Natural killer cell (primary cell): ENCODE data around the gene APBA2. TPM values are rescaled to one million over a fixed set of nuclear protein-coding genes. Genes with fewer than 3 reads are reported as not detected.

Source experiments
- ATAC-seq, 3 donors: fragments of 150-1000 bp in 2 of 3; fragments of 200-7000 bp in 1 of 3; cut with Tn5 transposase; 1 replicate in 1 of 3; 2 replicates in 2 of 3; pipeline ENCODE4 v1.10.0; 2021; ENCODE audit warnings: mild to moderate bottlenecking in 2 of 3, moderate library complexity in 2 of 3
- DNase-seq, 2 donors: peaks; one replicate each; pipeline versions ENCODE4 v3.0.0 to v3.0.0-alpha.2; 2013 to 2021; ENCODE audit warnings: mixed read lengths in 1 of 2
- H3K27ac ChIP-seq: one replicate; pipeline ENCODE4 v1.5.1; 2013; ENCODE audit warnings: mild to moderate bottlenecking, low read length
- H3K27me3 ChIP-seq: one replicate; pipeline ENCODE4 v1.6.1; 2013; ENCODE audit warnings: low read length; ENCODE audit not compliant: control insufficient read depth, insufficient read depth
- H3K36me3 ChIP-seq: one replicate; pipeline ENCODE4 v1.6.1; 2013; ENCODE audit warnings: low read length; ENCODE audit not compliant: control insufficient read depth, insufficient read depth
- H3K4me1 ChIP-seq: one replicate; pipeline ENCODE4 v1.6.1; 2013; ENCODE audit warnings: low read length; ENCODE audit not compliant: control insufficient read depth, insufficient read depth
- H3K4me3 ChIP-seq: one replicate; pipeline ENCODE4 v1.5.1; 2013; ENCODE audit warnings: low read length
- H3K9me3 ChIP-seq: one replicate; pipeline ENCODE4 v1.6.1; 2013; ENCODE audit warnings: low read length; ENCODE audit not compliant: control insufficient read depth, insufficient read depth
- H3K27ac Mint-ChIP-seq, 2 donors: one replicate each; pipeline ENCODE4 v1.8.0; 2022; ENCODE audit warnings: mild to moderate bottlenecking in 2 of 2, mixed read lengths in 2 of 2, moderate library complexity in 1 of 2
- H3K27me3 Mint-ChIP-seq, 2 donors: one replicate each; pipeline ENCODE4 v1.8.0; 2022; ENCODE audit warnings: low read depth in 2 of 2, mixed read lengths in 2 of 2
- H3K36me3 Mint-ChIP-seq: one replicate; pipeline ENCODE4 v1.8.0; 2022; ENCODE audit warnings: mixed read lengths
- H3K4me1 Mint-ChIP-seq, 2 donors: one replicate each; pipeline ENCODE4 v1.8.0; 2022; ENCODE audit warnings: mixed read lengths in 2 of 2
- H3K4me3 Mint-ChIP-seq: one replicate; pipeline ENCODE4 v1.8.0; 2022; ENCODE audit warnings: mild to moderate bottlenecking, moderate library complexity, mixed read lengths
- H3K9me3 Mint-ChIP-seq, 2 donors: one replicate each; pipeline ENCODE4 v1.8.0; 2022; ENCODE audit warnings: mixed read lengths in 2 of 2
- WGBS: methylation state at CpG from one replicate; pipeline ENCODE4 v1.1.7; 2013; ENCODE audit warnings: missing lambda C conversion rate; ENCODE audit not compliant: insufficient coverage; 5-methylcytosine and 5-hydroxymethylcytosine counted together
- intact Hi-C: fragments of 100-400 bp; cut with micrococcal nuclease; formaldehyde crosslinking; loops from one replicate; pipeline ENCODE4 v1.14.2; 2022
- total RNA-seq, 4 donors: library from RNA; stranded (reverse); fragments of 120-200 nt in 1 of 4; gene quantifications; one replicate each; pipeline versions ENCODE4 v1.2.3 to v1.2.4, GENCODE V29; 2013 to 2022
- TF ChIP-seq, protein P1 (sequence below): fragments of 200-600 bp; IDR thresholded peaks from one replicate; pipeline ENCODE4 v1.8.0; 2022; ENCODE audit warnings: antibody characterized with exemption

Gene APBA2
- total RNA-seq, 3 donors from 2014 or later (not counting 1 experiment from before 2014, with no cell fraction given): 96.4 to 119 (median 97.9) TPM

DNA sequence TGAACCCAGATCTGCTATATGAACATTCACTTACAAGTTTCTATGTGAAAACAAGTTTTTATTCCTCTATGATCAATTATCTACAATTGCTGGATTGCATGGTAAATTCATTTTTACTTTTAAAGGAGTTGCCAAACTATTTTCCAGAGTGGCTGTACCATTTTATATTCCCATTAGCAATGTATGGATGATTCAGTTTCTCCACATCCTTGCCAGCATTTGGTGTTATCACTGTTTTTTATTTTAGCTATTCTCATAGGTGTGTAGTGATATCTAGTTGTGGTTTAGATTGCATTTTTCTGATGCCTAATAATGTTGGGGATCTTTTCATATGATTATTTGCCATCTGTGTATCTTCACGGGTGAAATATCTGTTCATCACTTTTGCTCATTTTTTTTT, 78.3 kb downstream of the APBA2 start:
- peaks cover 43 to 56% of the 10 kb centered on the region in 2 donors for H3K4me1 Mint-ChIP-seq
- no peaks in the 10 kb centered on the region for H3K36me3 Mint-ChIP-seq
- Histone ChIP-seq H3K27me3 (no peaks in the 10 kb centered on the region), H3K4me1 (no peaks in the 10 kb centered on the region), H3K4me3 (no peak overlapping the region), H3K36me3 (no peaks in the 10 kb centered on the region), H3K27ac (no peak overlapping the region), H3K9me3 (no peaks in the 10 kb centered on the region)
- H3K27me3 Mint-ChIP-seq: no peaks in the 10 kb centered on the region
- intact Hi-C loops: no loop called here
- WGBS: 94% methylated on average over 1 of the region's 1 CpG
- no peaks in the 10 kb centered on the region for H3K9me3 Mint-ChIP-seq
- TF ChIP-seq, protein P1, sequence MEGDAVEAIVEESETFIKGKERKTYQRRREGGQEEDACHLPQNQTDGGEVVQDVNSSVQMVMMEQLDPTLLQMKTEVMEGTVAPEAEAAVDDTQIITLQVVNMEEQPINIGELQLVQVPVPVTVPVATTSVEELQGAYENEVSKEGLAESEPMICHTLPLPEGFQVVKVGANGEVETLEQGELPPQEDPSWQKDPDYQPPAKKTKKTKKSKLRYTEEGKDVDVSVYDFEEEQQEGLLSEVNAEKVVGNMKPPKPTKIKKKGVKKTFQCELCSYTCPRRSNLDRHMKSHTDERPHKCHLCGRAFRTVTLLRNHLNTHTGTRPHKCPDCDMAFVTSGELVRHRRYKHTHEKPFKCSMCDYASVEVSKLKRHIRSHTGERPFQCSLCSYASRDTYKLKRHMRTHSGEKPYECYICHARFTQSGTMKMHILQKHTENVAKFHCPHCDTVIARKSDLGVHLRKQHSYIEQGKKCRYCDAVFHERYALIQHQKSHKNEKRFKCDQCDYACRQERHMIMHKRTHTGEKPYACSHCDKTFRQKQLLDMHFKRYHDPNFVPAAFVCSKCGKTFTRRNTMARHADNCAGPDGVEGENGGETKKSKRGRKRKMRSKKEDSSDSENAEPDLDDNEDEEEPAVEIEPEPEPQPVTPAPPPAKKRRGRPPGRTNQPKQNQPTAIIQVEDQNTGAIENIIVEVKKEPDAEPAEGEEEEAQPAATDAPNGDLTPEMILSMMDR: no peak
- DNase-seq (no peak), ATAC-seq (no peak)
- H3K27ac Mint-ChIP-seq: peak overlapping the region; percentile 44 to 45
- no peak overlapping the region for H3K4me3 Mint-ChIP-seq

DNA sequence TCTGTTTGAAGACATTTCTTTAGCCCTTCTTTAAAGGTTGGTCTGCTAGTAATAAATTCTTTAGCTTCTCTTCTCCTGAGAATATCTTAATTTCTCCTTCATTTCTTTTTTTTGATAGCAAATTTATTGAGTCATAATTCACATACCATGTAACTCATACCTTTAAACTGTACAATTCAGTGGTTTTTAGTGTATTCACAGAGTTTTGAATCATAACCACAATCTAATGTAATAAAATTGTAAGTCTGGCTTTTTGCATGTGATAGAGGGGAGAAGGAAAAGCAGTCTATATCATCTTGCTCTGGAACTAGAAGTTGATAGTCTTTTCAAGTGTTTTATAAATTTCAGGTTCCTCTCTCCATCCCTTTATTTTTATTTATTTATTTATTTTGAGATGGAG, 81.3 kb downstream of the APBA2 start:
- H3K4me1 Mint-ChIP-seq: peaks cover 45 to 57% of the 10 kb centered on the region in 2 donors
- H3K27me3 ChIP-seq: no peaks in the 10 kb centered on the region
- no peaks in the 10 kb centered on the region for H3K4me1 ChIP-seq
- no peaks in the 10 kb centered on the region for H3K36me3 ChIP-seq
- no peak overlapping the region for H3K4me3 Mint-ChIP-seq
- TF ChIP-seq, protein P1: no peak
- H3K27ac ChIP-seq: no peak overlapping the region
- no peak for ATAC-seq
- H3K36me3 Mint-ChIP-seq: no peaks in the 10 kb centered on the region
- H3K4me3 ChIP-seq: no peak overlapping the region
- peak overlapping the region; percentile 14 to 71 for H3K27ac Mint-ChIP-seq
- no peaks in the 10 kb centered on the region for H3K9me3 Mint-ChIP-seq
- intact Hi-C loops: no loop called here
- no peaks in the 10 kb centered on the region for H3K27me3 Mint-ChIP-seq
- DNase-seq: no peak
- no peaks in the 10 kb centered on the region for H3K9me3 ChIP-seq

DNA sequence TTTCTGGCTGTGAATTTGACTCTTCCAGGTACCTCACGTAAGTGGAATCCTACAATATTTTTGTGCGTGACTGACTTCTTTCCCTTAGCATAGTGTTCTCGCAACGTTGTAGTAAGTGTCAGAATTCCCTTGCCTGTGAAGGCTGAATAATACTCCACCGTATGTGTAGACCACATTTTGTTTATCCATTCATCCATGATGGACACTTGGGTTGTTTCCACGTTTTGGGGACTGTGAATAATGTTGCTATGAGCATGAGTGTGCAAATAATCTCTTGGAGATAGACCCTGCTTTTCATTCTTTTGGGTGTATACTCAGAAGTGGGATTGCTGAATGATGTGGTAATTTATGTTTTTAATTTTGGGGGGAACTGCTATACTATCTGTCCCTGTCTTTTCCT, 82.2 kb downstream of the APBA2 start:
- Mint-ChIP-seq H3K9me3 (no peaks in the 10 kb centered on the region), H3K27me3 (no peaks in the 10 kb centered on the region), H3K27ac (peak overlapping the region in 1 of 2 donors; percentile 19), H3K36me3 (no peaks in the 10 kb centered on the region), H3K4me1 (peaks cover 47 to 57% of the 10 kb centered on the region in 2 donors), H3K4me3 (no peak overlapping the region)
- 92% methylated on average over 6 of the region's 6 CpGs for WGBS
- H3K9me3 ChIP-seq: no peaks in the 10 kb centered on the region
- DNase-seq (no peak), ATAC-seq (no peak)
- H3K4me3 ChIP-seq: no peak overlapping the region
- intact Hi-C loops: no loop called here
- H3K36me3 ChIP-seq: no peaks in the 10 kb centered on the region
- TF ChIP-seq, protein P1: no peak
- no peak overlapping the region for H3K27ac ChIP-seq
- H3K27me3 ChIP-seq: no peaks in the 10 kb centered on the region
- no peaks in the 10 kb centered on the region for H3K4me1 ChIP-seq

DNA sequence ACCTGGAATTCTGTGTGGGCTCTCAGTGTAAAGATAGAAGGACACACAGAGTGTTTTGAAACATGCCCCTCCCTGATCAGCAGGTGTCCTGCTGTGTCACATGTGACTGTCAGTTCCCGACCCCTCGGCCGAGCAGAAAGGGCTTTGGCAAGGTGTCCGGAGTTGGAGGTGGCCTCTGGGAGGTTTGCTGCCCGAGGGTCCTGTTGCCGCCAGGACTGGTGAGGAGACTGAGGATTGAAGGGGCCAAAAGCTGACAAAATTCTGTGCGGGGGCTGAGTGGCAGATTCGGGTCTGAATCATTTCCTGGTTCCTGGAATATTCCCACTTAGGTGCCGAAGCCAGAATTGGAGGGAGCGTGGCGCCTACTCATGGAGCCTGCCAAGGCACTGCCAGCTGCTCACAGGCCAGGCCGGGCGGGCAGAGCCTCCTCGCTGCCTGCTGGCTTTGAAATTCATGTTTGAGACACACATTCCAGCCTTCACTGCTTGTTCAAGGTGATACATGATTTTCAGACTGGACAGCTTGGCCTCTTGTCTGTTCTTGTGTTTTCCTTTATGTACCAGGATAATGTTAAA, 83.8 kb downstream of the APBA2 start:
- no peaks in the 10 kb centered on the region for H3K36me3 Mint-ChIP-seq
- WGBS: 94% methylated on average over 14 of the region's 14 CpGs
- TF ChIP-seq, protein P1: no peak
- ATAC-seq: no peak
- H3K4me1 Mint-ChIP-seq: peaks cover 60 to 64% of the 10 kb centered on the region in 2 donors
- intact Hi-C loops: no loop called here
- no peaks in the 10 kb centered on the region for H3K36me3 ChIP-seq
- no peaks in the 10 kb centered on the region for H3K9me3 Mint-ChIP-seq
- H3K27me3 Mint-ChIP-seq: no peaks in the 10 kb centered on the region
- no peak for DNase-seq
- no peak overlapping the region for H3K27ac Mint-ChIP-seq
- no peak overlapping the region for H3K4me3 Mint-ChIP-seq
- H3K4me1 ChIP-seq: peaks cover 3% of the 10 kb centered on the region
- H3K4me3 ChIP-seq: no peak overlapping the region
- H3K27ac ChIP-seq: no peak overlapping the region
- H3K27me3 ChIP-seq: no peaks in the 10 kb centered on the region
- H3K9me3 ChIP-seq: no peaks in the 10 kb centered on the region
